ENCODE results near the gene PPP1R12B. TPM values are rescaled to one million over a fixed set of nuclear protein-coding genes. Genes with fewer than 3 reads are reported as not detected.
A peak's percentile ranks its signal among the peaks of the same experiment; 100 is the strongest.
"Not testable (repeated sequence)": the region's sequence is repeated elsewhere in the genome, so short reads cannot be mapped to it uniquely, and the experiment has no call there.

Gene PPP1R12B
- total and polyA plus RNA-seq, 2 experiments from 2014 or later = 13.2 to 13.8 TPM

DNA sequence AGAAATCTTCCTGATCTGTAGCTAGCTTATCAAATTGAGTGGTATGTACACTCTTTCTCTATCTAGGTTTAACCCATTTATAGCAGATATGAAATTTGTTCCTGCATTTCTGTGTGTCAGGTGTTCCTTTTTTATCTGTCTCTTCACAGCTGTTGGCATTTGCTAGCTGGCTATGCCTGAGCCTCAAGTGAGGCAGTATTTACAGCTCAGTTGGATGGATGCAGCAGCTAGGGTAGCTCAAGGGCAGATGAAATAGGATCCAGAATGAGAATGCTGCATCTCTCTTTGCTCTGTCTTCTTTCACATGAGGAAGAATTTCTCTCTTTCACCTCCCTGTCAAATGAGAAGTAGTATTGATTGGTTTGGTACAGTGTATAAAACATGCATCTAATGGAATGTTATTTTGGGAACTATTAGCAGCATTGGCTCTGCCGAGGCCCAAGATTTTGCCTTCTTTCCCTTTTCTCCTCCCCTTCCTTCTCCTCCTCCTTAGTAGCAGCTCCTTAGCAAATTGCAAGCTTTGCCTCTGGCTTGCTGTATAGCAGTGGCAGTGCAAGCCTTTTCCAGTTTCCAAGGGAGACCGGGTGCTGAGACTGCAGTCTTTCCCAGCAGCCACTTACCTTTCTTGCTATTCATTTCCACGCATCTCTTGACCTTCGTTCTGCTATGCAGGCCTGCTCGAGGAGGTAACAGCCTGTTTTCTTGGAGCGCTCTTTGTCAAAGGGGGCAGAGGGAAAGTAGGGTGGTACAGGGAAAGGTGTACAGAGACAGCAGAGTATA is 125.0 kb downstream of the PPP1R12B start:
- not testable (repeated sequence) for H3K9me3 Mint-ChIP-seq; H3K27me3 ChIP-seq (ENCODE audit: insufficient read depth); H3K27ac Mint-ChIP-seq; H4K20me1 ChIP-seq (replicated peaks; ENCODE audit: insufficient read depth); H3K4me1 ChIP-seq (ENCODE audit: insufficient read depth); H3K9me2 ChIP-seq (ENCODE audit: insufficient read depth); H3K27ac ChIP-seq (ENCODE audit: low read depth); H3K36me3 ChIP-seq (ENCODE audit: insufficient read depth); DNase-seq (ENCODE audit: low spot score); H3K4me3 ChIP-seq; H3K4me3 Mint-ChIP-seq; H3K36me3 Mint-ChIP-seq (ENCODE audit: low read depth); H3K4me2 ChIP-seq; H3F3A ChIP-seq (replicated peaks; ENCODE audit: low read depth); H3K79me2 ChIP-seq (replicated peaks; ENCODE audit: insufficient read depth); H2AFZ ChIP-seq; H3K27me3 Mint-ChIP-seq (ENCODE audit: insufficient read depth, low read depth, poor library complexity)
- ATAC-seq = peak; percentile 71
- peaks cover 19% of the 10 kb centered on the region for H3K4me1 Mint-ChIP-seq

DNA sequence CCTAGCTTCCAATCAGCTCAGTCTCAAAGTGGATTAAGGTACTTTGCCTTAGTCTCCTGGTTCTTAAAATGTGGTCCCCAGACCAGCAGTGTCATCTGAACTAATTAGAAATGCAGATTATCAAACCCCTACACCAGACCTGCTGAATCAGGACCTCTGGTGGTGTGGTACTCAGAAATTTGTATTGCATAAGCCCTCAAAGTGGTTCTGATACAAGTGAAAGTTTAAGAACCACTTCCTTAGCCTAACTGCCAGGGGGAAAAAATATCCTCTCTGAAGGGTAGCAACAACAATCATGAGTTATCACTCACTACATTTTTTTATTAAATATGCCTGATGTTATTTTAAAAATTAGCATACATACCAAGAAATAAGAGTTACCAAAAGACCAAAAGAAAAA is 131.2 kb downstream of the PPP1R12B start:
- not testable (repeated sequence) for H3K4me2 ChIP-seq; H3K4me3 ChIP-seq; DNase-seq (ENCODE audit: low spot score); H3K36me3 Mint-ChIP-seq (ENCODE audit: low read depth); ATAC-seq; H3K4me3 Mint-ChIP-seq; H3K9me3 Mint-ChIP-seq; H3K27ac Mint-ChIP-seq; H3F3A ChIP-seq (replicated peaks; ENCODE audit: low read depth); H3K79me2 ChIP-seq (replicated peaks; ENCODE audit: insufficient read depth); H2AFZ ChIP-seq; H3K36me3 ChIP-seq (ENCODE audit: insufficient read depth); H3K9me2 ChIP-seq (ENCODE audit: insufficient read depth); H3K27me3 ChIP-seq (ENCODE audit: insufficient read depth); H3K27ac ChIP-seq (ENCODE audit: low read depth); H4K20me1 ChIP-seq (replicated peaks; ENCODE audit: insufficient read depth); H3K27me3 Mint-ChIP-seq (ENCODE audit: insufficient read depth, low read depth, poor library complexity)
- H3K4me1 Mint-ChIP-seq = peaks cover 26% of the 10 kb centered on the region
- H3K4me1 ChIP-seq (ENCODE audit: insufficient read depth) = peaks cover 16% of the 10 kb centered on the region

GRCh38 chr1:202480640-202481039 is 132.1 kb downstream of the PPP1R12B start:
- H3K4me3 Mint-ChIP-seq, H3K9me3 Mint-ChIP-seq: not testable (repeated sequence)
- peaks cover 16% of the 10 kb centered on the region for H3K4me1 ChIP-seq (ENCODE audit: insufficient read depth)

GRCh38 chr1:202483362-202483761 is 134.9 kb downstream of the PPP1R12B start:
- not testable (repeated sequence) for H3K27me3 ChIP-seq (ENCODE audit: insufficient read depth); H3K4me3 Mint-ChIP-seq; H3K9me3 Mint-ChIP-seq; H3K9me2 ChIP-seq (ENCODE audit: insufficient read depth); H3F3A ChIP-seq (replicated peaks; ENCODE audit: low read depth); H3K27me3 Mint-ChIP-seq (ENCODE audit: insufficient read depth, low read depth, poor library complexity); H3K27ac ChIP-seq (ENCODE audit: low read depth); H3K36me3 Mint-ChIP-seq (ENCODE audit: low read depth); H3K4me3 ChIP-seq; H3K79me2 ChIP-seq (replicated peaks; ENCODE audit: insufficient read depth); H3K36me3 ChIP-seq (ENCODE audit: insufficient read depth); H2AFZ ChIP-seq; H4K20me1 ChIP-seq (replicated peaks; ENCODE audit: insufficient read depth)
- peaks cover 26% of the 10 kb centered on the region for H3K4me1 Mint-ChIP-seq
- ATAC-seq (peak; percentile 42; the same call in 2 of the 3 replicates), DNase-seq (ENCODE audit: low spot score) (peak; percentile 52)
- peaks cover 16% of the 10 kb centered on the region for H3K4me1 ChIP-seq (ENCODE audit: insufficient read depth)
- H3K4me2 ChIP-seq = peak overlapping the region; percentile 5; the same call in 1 of the 2 replicates
- H3K27ac Mint-ChIP-seq = peak overlapping the region; percentile 66; the same call in 1 of the 2 replicates

More at GRCh38 chr1:202480640-202481039, 132.1 kb downstream of the PPP1R12B start:
- peaks cover 26% of the 10 kb centered on the region for H3K4me1 Mint-ChIP-seq
- not testable (repeated sequence) for H3K27me3 Mint-ChIP-seq (ENCODE audit: insufficient read depth, low read depth, poor library complexity); H3F3A ChIP-seq (replicated peaks; ENCODE audit: low read depth); H4K20me1 ChIP-seq (replicated peaks; ENCODE audit: insufficient read depth); H3K27ac ChIP-seq (ENCODE audit: low read depth); DNase-seq (ENCODE audit: low spot score); H3K36me3 ChIP-seq (ENCODE audit: insufficient read depth); H3K27me3 ChIP-seq (ENCODE audit: insufficient read depth); H3K4me3 ChIP-seq; ATAC-seq; H3K79me2 ChIP-seq (replicated peaks; ENCODE audit: insufficient read depth); H3K4me2 ChIP-seq; H3K9me2 ChIP-seq (ENCODE audit: insufficient read depth); H3K36me3 Mint-ChIP-seq (ENCODE audit: low read depth); H2AFZ ChIP-seq; H3K27ac Mint-ChIP-seq

DNA sequence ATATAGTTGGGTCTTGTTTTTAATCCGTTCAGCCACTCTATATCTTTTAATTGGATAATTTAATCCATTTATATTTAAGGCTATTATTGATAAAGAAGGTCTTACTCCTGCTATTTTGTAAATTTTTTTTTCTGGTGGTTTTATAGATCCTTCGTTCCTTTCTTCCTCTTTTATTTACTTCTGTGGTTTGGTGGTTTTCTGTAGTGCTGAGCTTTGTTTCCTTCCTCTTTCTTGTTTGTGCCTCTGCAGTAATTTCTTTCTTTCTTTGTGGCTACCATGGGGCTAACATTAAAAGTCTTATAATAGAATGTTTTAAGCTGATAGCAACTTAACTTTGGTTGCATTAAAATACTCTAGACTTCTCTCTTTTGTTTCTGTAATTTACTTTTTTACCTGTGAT is 135.5 kb downstream of the PPP1R12B start:
- H3K27me3 ChIP-seq (ENCODE audit: insufficient read depth); H3K36me3 ChIP-seq (ENCODE audit: insufficient read depth); H3F3A ChIP-seq (replicated peaks; ENCODE audit: low read depth); H3K4me3 ChIP-seq; H3K27ac ChIP-seq (ENCODE audit: low read depth); H3K79me2 ChIP-seq (replicated peaks; ENCODE audit: insufficient read depth); H3K4me2 ChIP-seq; H2AFZ ChIP-seq; H3K36me3 Mint-ChIP-seq (ENCODE audit: low read depth); DNase-seq (ENCODE audit: low spot score); H4K20me1 ChIP-seq (replicated peaks; ENCODE audit: insufficient read depth); H3K9me2 ChIP-seq (ENCODE audit: insufficient read depth); H3K4me3 Mint-ChIP-seq; ATAC-seq; H3K9me3 Mint-ChIP-seq; H3K27me3 Mint-ChIP-seq (ENCODE audit: insufficient read depth, low read depth, poor library complexity): not testable (repeated sequence)
- H3K27ac Mint-ChIP-seq = peak overlapping the region; percentile 69
- H3K4me1 Mint-ChIP-seq = peaks cover 26% of the 10 kb centered on the region
- peaks cover 16% of the 10 kb centered on the region for H3K4me1 ChIP-seq (ENCODE audit: insufficient read depth)

- ATAC-seq; H3F3A ChIP-seq (replicated peaks; ENCODE audit: low read depth); H3K4me3 ChIP-seq; DNase-seq (ENCODE audit: low spot score); H3K36me3 Mint-ChIP-seq (ENCODE audit: low read depth); H2AFZ ChIP-seq; H3K27ac ChIP-seq (ENCODE audit: low read depth); H3K27me3 Mint-ChIP-seq (ENCODE audit: insufficient read depth, low read depth, poor library complexity); H3K79me2 ChIP-seq (replicated peaks; ENCODE audit: insufficient read depth); H3K4me3 Mint-ChIP-seq; H3K36me3 ChIP-seq (ENCODE audit: insufficient read depth); H3K4me2 ChIP-seq; H3K9me2 ChIP-seq (ENCODE audit: insufficient read depth); H4K20me1 ChIP-seq (replicated peaks; ENCODE audit: insufficient read depth); H3K9me3 Mint-ChIP-seq; H3K27me3 ChIP-seq (ENCODE audit: insufficient read depth): not testable (repeated sequence)
- peaks cover 16% of the 10 kb centered on the region for H3K4me1 ChIP-seq (ENCODE audit: insufficient read depth)
- Mint-ChIP-seq H3K27ac (peak overlapping the region; percentile 34; the same call in 1 of the 2 replicates), H3K4me1 (peaks cover 24% of the 10 kb centered on the region)
Measured at GRCh38 chr1:202484820-202485219, 136.3 kb downstream of the PPP1R12B start.
